ENCODE data around the gene KPNA2. TPM values are rescaled to one million over a fixed set of nuclear protein-coding genes. Genes with fewer than 3 reads are reported as not detected.
"Not testable (repeated sequence)": the region's sequence is repeated elsewhere in the genome, so short reads cannot be mapped to it uniquely, and the experiment has no call there.

The KPNA2 gene
- total and polyA plus RNA-seq, 9 of the 15 experiments (the other 6 are each of a cell fraction or from before 2014, with no cell fraction given), result 132 to 984 (median 241) TPM

DNA sequence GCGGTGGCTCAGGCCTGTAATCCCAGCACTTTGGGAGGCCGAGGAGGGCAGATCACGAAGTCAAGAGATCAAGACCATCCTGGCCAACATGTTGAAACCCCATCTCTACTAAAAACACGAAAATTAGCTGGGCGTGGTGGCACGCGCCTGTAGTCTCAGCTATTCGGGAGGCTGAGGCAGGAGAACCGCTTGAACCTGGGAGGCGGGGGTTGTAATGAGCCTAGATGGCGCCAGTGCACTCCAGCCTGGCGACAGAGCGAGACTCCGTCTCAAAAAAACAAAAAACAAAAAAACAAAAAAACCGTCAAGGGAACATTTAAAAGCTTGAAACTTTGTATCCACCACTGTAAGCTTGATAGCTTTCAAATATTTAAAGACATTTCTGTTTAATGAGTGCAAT, 13.0 kb upstream of the KPNA2 start:
- H3K27ac ChIP-seq (ENCODE audit: extremely low read depth, low read depth, low read length); intact Hi-C loops (cut with micrococcal nuclease); H3K4me2 ChIP-seq (ENCODE audit: insufficient read depth, low read length); BruUV-seq (replicated peaks); in situ Hi-C loops (cut with MboI); FAIRE-seq; H3K4me1 ChIP-seq (replicated peaks in 1 of 2; ENCODE audit: control insufficient read depth in 2 of 2, insufficient read depth in 2 of 2, low read length in 2 of 2); H3K36me3 ChIP-seq (ENCODE audit: control insufficient read depth, insufficient read depth, low read length); H2AFZ ChIP-seq (ENCODE audit: low read depth, low read length); H3K79me2 ChIP-seq (ENCODE audit: control insufficient read depth, insufficient read depth, low read length); H3K27me3 ChIP-seq (ENCODE audit: control insufficient read depth in 2 of 2, insufficient read depth in 2 of 2, low read length in 2 of 2); H3K9me1 ChIP-seq (ENCODE audit: control insufficient read depth, insufficient read depth, low read length); H3K4me3 ChIP-seq; ATAC-seq; DNase-seq (ENCODE audit: extremely low read depth in 1 of 4, low spot score in 3 of 4); CTCF ChIA-PET (ENCODE audit: low intra/inter-chr PET ratio); H4K20me1 ChIP-seq (replicated peaks; ENCODE audit: control insufficient read depth, insufficient read depth, low read length); H3K9ac ChIP-seq (ENCODE audit: insufficient read depth in 1 of 2, low read depth in 2 of 2, low read length in 2 of 2); H3K9me3 ChIP-seq (replicated peaks; ENCODE audit: control insufficient read depth, insufficient read depth, low read depth, low read length): not testable (repeated sequence)
- POLR2A ChIA-PET, result interaction anchor here (1.1 kb wide), 1 partner anchor 14 kb away, joined by 3 read pairs; no protein-coding TSS in a partner anchor
- TF ChIP-seq RAD21 (CRISPR knock-in tag; conservative IDR thresholded peaks at IDR 0.05 in 1 of 2, IDR thresholded peaks at IDR 0.05 in 1 of 2) (peak in 1 of 2 experiments; percentile 11; a peak in 1 of 4 replicates), CC2D1A (IDR thresholded peaks at IDR 0.05) (0 out of 2 replicates have a peak, but pooled peaks have one; percentile 50)
- TF ChIP-seq, protein P1, sequence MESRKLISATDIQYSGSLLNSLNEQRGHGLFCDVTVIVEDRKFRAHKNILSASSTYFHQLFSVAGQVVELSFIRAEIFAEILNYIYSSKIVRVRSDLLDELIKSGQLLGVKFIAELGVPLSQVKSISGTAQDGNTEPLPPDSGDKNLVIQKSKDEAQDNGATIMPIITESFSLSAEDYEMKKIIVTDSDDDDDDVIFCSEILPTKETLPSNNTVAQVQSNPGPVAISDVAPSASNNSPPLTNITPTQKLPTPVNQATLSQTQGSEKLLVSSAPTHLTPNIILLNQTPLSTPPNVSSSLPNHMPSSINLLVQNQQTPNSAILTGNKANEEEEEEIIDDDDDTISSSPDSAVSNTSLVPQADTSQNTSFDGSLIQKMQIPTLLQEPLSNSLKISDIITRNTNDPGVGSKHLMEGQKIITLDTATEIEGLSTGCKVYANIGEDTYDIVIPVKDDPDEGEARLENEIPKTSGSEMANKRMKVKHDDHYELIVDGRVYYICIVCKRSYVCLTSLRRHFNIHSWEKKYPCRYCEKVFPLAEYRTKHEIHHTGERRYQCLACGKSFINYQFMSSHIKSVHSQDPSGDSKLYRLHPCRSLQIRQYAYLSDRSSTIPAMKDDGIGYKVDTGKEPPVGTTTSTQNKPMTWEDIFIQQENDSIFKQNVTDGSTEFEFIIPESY (CRISPR knock-in tag; IDR thresholded peaks at IDR 0.05), result peak; percentile 89
- 87% methylated on average over 15 of the region's 15 CpGs for WGBS (ENCODE audit: insufficient coverage, low coverage, missing lambda C conversion rate)

All from K562 (cell line).